ENCODE results near the gene TIAL1.
"Not testable (repeated sequence)": the region's sequence is repeated elsewhere in the genome, so short reads cannot be mapped to it uniquely, and the experiment has no call there.

TIAL1 gene

DNA sequence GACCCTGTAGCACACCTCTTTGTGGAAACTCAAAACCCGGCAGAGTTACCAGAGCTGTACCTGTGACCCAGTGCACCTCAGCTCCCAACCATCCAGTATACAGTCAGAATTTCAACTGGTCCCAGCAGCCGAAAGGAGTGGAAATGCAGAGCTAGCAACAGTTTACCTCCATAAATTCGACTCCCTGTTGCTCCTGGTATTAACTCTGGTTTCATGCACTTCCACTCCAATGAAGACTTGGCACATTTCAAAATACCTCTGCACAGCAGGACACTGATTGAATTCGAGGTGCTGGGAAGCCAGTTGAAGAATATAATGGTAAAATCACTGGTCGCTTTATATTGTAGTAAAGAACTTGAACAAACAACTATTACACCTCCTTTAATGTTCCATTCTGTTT lies 17.9 kb upstream of the TIAL1 start:
- in situ Hi-C loops (cut with MboI; ENCODE audit: low sequenced_read_pairs), result loop anchor here (25.0 kb wide), 1 partner anchor 248 kb away; the partner anchor contains the start of gene MCMBP

DNA sequence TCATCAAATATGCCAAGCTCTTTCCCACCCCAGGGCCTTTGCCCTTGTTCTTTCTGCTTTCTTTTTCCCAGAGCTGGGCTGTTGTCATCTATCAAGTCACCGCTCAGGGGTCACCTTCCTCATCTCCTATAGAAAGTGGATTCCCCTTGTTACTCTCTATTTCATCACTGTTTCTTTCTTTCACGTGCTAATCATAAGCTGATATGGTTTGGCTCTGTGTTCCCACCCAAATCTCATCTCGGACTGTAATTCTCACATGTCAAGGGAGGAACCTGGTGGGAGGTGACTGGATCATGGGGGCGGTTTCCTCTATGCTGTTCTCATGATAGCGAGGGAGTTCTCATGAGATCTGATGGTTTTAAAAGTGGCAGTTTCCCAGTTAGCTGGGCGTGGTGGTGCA lies 17.0 kb upstream of the TIAL1 start:
- in situ Hi-C loops (cut with MboI; ENCODE audit: low sequenced_read_pairs), result loop anchor here (25.0 kb wide), 1 partner anchor 249 kb away; the partner anchor contains the start of gene MCMBP

DNA sequence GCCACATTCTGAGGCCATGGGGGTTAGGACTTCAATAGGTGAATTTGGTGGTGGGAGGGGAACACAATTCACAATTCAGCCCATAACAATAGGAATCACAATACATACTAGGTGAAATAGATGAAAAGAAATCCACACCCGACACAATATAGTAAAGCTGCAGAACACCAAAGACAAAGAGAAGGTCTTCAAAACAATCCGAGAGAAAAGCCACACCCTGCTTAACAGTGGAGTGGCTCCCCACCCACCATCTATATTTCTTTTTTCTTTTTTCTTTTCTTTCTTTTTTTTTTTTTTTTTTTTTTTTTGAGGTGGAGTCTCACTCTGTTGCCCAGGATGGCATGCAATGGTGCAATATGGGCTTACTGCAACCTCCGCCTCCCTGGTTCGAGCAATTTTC lies 14.7 kb upstream of the TIAL1 start:
- in situ Hi-C loops (cut with MboI; ENCODE audit: low sequenced_read_pairs), result loop anchor here (25.0 kb wide), 1 partner anchor 251 kb away; the partner anchor contains the start of gene MCMBP

DNA sequence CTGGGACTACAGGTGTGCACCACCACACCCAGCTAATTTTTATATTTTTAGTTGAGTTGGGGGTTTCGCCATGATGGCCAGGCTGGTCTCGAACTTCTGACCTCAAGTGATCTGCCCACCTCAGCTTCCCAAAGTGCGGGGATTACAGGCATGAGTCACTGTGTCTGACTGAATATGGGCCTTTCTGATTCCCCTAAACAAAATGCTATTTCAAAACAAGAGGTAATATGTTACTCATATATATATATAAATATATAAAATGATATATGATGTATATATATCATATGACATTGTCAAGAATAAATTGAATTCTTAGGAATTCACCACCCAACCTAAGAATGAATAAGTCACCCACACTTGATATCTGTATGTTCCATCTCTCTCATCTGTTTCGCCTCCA lies 12.8 kb upstream of the TIAL1 start:
- in situ Hi-C loops (cut with MboI; ENCODE audit: low sequenced_read_pairs), result loop anchor here (25.0 kb wide), 1 partner anchor 253 kb away; the partner anchor contains the start of gene MCMBP

DNA sequence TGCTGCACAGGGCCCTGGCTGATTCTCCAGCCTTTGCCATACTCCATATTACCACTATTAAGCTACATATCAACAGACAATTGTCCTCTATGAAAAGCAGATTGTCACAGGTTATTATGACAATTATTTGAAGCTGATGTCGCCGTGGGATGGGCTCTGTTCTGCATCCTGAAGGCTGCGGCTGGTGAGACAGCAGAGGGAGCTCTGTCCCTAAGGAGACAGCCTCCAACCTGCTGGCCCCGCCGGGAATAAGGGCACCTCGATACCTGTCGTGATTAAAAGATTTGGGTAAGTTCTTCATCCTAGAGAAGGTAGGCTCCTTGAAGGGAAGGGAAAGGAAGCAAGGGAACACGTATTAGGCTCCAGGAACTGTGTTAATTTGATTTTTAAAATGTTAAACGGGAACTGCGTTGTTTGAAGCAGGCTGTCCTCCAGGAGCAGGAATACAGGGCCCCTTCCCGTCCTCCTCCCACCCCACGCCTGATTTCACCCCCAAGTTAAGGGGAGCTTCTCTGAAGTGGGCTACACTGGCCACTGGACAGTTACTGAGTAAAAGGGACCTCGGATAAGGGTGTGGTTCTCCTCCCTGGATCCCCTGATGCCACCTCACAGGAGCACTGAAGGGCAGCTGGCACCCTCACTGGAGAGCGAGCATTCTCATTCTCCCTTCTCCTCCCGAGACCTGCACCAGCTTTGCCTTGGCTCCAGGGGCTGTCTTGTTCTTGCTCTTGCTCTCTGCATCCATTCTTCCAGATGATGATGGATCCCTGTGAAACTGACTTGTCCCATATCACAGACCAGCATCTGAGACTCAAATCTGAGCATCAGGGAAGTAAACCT lies 11.8 kb upstream of the TIAL1 start:
- in situ Hi-C loops (cut with MboI; ENCODE audit: low sequenced_read_pairs), result loop anchor here (25.0 kb wide), 1 partner anchor 254 kb away; the partner anchor contains the start of gene MCMBP

DNA sequence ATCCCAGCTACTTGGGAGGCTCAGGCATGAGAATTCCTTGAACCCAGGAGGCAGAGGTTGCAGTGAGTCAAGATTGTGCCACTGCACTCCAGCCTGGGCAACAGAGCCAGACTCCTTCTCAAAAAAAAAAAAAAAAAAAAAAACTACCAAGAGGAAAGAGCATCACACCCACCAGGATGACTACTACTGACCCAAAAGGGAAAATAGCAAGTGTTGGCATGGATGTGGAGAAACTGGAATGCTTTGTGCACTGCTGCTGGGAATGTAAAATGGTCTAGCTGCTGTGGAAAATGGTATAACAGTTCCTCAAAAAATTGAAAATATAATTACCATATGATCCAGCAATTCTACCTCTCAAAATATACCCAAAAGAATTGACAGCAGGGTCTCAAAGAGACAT lies 7.7 kb upstream of the TIAL1 start:
- in situ Hi-C loops (cut with MboI; ENCODE audit: low sequenced_read_pairs), result loop anchor here (25.0 kb wide), 1 partner anchor 258 kb away; the partner anchor contains the start of gene MCMBP

DNA sequence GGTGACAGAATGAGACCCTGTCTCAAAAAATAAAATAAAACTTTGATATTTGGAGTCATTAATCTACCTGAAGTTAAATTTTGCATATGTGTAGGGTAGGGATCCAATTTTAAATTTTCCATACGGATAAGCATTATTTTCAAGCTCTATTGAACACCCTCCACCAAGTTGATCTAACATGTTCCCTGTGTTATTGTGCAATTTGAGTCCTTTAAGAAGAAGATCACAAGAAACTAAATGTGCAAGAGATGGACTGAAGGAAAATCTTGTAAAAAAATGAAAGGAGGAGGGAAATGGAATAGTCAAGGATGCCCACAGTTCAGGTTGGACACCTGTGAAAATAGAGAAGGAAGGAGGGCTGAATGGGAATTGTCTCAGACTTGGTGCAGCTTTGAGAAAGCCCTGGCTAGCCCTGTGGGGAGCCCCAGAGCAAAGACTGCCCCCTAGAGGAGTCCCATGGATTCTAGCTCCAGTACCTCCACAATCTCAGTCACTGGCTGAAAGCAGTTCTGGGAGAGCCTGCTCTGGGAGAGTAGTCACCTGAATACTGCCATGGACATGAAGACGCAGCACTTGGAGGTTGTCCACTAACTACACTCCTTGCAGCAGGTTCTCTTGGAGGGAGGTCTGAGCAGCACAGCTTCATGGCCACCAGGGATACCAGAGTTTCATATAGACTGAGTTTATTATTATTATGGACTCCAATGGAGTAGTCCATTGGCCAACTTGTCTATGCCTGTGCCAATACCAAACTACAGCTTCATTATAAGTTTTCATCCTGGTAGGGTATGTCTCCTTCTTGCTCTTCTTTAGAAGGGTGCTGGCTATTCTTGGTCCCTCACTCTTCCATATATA lies 5.7 kb upstream of the TIAL1 start:
- in situ Hi-C loops (cut with MboI; ENCODE audit: low sequenced_read_pairs), result loop anchor here (25.0 kb wide), 1 partner anchor 260 kb away; the partner anchor contains the start of gene MCMBP

DNA sequence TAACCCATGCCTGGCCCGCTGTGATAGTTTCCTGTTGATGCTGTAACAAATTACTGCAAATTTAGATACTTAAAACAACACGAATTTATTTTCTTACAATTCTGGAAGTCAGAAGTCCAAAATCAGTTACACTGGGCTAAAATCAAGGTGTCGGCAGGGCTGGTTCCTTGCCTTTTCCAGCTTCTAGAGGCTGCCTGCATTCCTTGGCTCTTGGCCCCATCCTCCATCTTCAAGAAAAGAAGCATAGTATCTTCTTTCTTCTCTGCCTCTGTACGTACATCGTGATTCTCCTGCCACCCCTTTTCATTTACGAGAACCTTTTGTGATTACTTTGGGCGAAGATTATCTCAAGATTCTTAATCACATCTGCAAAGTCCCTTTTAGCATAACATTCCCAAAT lies 1.6 kb upstream of the TIAL1 start:
- in situ Hi-C loops (cut with MboI; ENCODE audit: low sequenced_read_pairs), result no loop called here

DNA sequence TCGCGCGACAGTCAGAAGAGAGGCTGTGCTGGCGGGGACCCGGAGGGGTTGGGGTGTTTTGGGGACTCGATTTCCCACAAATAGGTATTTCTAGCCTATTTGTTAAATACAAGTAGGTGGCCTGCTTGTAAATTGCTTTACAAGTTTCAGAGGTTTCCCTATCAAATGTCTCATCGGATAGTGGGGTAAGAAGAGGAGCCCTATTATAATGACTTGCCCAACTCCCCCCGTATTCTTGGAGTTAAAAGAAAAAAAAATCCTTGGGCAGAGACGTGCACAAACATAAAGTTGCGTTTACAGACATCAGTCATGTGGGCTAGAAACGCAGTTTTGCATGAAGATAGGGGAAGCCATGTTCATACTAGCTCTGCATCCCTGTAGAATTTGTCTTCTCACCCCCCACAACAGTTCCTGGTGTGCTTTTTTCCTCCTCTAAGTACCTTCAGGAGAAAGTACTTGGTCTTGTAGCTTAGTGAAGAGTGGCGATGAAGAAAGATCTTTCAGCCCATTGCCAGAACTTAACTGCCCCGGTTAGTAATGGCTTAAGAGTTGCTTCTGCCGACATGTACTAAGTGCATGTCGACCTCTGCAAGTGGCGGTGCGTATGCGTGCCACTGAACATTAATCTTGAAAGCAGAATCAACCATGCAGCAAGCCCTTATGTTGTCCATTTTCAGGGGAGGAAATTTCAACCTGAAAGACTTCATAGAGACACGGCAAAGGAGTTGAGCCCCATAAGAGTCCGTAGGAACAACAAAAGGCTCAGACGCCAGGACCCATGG lies 832 bp upstream of the TIAL1 start:
- in situ Hi-C loops (cut with MboI; ENCODE audit: low sequenced_read_pairs), result no loop called here

DNA sequence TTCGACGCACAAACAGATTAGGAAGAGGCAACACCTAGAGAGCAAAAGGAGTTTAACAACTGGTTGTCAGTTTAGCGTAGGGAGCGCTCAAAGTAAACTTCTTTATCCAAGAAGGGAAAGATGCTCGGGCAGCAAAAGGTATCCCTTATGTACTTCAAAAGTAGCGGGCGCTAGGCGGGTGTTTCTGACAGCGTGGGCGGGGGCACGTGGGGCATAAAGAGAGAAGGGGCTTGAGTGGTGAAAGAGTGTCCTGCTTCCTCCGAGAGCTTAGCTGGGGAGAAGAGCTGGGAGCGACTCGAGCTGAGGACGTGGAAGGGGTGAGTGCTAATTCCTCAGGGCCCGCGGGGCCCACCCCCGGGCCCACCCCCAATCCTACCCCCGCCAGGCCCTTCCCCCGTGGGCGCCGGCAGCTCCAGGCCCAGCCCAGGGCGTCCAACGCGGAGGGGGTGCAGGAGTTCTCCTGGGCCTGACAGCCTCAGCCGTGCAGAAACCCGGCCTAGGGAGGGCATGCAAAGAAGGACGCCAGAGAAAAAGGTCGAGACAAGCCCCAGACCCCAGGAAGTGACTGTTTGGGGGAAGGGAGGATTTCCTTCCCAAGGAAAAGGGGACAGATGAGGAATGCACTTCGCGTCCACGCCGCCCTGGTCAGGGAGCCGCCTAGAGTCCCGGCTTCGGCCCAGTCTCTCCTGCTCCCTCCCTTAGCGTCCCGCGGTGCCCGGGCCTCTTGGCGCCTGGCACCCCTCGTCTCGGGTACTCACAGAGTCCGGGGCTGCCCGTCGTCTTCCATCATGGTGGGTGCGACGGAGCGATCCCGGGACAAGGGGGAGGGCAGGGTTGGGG lies 868 bp downstream of the TIAL1 start:
- in situ Hi-C loops (cut with MboI; ENCODE audit: low sequenced_read_pairs), result no loop called here

DNA sequence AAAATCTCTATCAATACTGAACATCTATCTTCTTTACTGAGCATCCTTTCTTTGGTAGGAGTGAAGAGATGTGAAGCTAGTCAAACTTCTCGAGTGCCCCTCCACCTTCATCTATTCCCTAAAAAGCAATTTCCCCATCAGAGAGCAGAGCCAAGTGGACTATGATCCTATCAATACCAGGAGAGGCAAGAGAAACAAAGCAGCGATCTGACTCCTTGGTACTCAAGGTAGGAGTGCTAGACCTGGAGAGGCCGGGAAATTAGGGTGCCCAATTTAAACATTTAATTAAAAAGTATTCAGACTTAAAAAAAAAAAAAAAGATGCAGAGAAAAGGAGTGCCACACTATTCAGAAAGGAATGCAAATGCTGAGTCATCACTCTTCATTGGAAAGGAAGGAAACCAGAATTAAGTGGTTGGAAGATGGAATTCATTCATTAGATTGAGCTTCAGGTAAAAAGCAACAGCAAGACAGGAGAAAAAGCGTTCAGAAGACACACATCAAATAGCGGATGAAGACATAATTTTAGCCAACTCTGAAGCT lies 1.6 kb downstream of the TIAL1 start:
- in situ Hi-C loops (cut with MboI; ENCODE audit: low sequenced_read_pairs), result no loop called here

DNA sequence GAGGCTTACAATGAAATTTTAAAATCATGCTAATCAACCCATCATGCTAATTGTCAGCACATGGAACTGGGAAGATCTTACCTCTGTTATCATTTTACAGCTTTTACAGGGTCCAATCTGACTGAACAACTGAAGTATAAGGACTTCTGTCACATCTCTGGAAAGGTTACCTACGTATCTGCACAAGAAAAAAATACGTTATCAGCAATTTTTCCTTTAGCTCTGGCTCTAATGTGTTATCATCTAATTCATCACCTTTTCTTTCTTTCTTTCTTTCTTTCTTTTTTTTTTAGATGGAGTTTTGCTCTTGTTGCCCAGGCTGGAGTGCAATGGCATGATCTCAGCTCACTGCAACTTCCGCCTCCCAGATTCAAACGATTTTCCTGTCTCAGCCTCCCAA lies 8.7 kb downstream of the TIAL1 start:
- in situ Hi-C loops (cut with MboI; ENCODE audit: low sequenced_read_pairs), result no loop called here

DNA sequence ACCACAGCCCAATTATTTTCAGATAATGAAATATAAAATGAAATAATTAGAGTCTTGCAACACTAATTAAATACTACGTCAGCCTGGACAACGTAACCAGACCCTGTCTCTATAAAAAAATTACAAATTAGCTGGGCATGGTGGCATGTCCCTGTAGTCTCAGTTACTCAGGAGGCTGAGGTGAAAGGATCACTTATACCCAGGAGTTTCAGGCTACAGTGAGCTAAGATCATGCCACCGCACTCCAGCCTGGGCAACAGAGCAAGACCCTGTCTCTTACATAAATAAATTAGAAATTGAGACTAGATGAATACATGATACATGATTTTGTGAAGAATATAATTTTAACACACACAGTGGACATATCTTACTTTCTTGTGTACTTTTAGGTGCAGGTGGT lies 18.4 kb downstream of the TIAL1 start:
- in situ Hi-C loops (cut with MboI; ENCODE audit: low sequenced_read_pairs), result no loop called here

DNA sequence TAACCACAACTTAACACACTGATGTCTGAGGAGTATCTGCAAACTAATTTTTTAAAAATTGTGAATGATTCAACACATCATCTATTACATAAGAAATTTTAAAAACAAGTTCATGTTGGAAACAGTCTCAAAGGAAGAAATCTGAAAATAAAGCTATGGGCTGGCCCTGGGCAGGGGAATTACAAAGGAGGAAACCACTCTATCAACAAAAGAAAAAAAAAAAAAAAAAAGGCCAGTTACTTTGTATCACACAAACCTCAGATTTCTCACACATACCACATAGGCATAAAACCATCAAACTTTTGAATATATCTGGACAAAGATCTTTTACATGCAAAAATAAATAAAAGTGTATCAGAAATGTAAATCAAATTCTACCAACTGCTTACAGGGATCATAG lies 20.8 kb downstream of the TIAL1 start:
- in situ Hi-C loops (cut with MboI; ENCODE audit: low sequenced_read_pairs), result no loop called here

DNA sequence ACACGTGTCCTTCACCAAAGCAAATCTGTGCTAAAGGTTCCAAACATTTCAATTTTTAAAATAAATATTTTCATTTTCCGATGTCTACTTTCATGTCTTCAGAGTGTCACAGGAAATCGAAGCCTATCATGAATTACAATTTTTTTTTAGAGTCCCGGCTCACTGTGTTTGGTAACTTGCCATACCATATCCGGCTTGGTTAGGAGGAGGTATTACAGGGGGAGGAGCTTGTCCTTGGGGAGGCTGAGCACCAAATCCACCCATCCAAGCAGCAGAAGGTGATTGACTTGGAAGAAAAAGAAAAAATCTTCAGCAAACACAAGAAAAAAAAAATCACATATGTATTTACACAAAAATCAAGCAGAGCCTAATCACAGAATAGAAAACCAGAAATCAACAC lies 21.3 kb downstream of the TIAL1 start:
- in situ Hi-C loops (cut with MboI; ENCODE audit: low sequenced_read_pairs), result no loop called here

DNA sequence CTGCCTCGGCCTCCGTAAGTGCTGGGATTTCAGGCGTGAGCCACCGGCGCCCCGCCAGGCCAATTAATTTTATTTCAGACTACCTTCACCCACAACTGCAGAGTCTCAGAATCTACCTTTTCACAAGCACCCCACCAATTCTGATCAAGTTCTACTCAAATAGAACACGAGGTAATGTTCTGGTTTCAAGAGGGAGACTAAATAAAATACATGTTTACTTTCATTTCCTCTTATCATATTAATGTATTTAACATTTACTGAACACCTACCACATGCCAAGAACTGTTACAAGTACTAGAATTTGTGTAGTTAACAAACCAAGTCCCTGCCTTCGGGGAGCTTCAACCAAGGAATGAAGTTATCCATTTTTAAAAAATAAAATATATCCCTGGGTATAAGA lies 28.8 kb downstream of the TIAL1 start:
- in situ Hi-C loops (cut with MboI; ENCODE audit: low sequenced_read_pairs), result no loop called here

DNA sequence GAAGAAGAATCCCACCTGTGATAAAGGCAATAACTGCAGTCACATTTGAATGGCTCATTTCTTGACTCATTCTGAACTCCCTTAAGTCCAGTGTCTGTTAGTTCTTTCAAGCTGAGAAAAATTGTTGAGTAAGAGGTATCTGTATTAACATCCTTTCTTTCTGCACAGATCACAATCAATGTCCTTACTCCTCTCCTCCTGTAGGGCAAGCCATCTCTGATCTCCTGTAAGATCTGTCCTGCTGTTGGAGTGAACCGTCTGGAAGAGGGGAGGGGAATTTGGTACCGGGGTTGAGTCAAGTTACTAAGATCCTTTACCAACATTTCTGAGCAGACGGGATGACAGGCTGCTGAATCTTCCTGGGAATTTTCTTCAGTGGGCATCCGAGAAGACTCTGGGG lies 34.7 kb downstream of the TIAL1 start:
- in situ Hi-C loops (cut with MboI; ENCODE audit: low sequenced_read_pairs), result no loop called here

DNA sequence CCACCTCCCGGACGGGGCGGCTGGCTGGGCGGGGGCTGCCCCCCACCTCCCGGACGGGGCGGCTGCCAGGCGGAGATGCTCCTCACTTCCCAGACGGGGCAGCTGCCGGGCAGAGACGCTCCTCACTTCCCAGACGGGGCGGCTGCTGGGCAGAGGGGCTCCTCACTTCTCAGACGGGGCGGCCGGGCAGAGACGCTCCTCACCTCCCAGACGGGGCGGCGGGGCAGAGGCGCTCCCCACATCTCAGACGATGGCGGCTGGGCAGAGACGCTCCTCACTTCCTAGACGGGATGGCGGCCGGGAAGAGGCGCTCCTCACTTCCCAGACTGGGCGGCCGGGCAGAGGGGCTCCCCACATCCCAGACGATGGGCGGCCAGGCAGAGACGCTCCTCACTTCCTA lies 37.3 kb downstream of the TIAL1 start:
- in situ Hi-C loops (cut with MboI; ENCODE audit: low sequenced_read_pairs), result not testable (repeated sequence)

DNA sequence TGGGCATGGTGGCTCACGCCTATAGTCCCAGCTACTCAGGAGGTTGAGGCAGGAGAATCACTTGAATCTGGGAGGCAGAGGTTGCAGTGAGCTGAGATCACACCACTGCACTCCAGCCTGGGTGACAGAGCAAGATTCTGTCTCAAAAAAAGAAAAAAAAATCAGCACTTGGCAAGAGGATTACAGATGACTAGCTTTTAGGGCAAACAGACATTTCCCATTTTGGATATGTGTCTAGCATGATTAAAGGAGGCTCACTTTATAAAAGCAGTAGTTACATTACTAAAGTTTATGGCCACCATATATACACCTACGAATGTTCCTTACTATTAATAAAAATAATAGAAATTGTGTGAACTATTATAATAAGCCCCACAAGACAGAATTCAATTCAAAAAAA lies 40.7 kb downstream of the TIAL1 start:
- in situ Hi-C loops (cut with MboI; ENCODE audit: low sequenced_read_pairs), result not testable (repeated sequence)
